Gastrocnemius medialis (tissue), 4 donors: ENCODE measurements around the gene B4GALT6.

Source experiments
- POLR2A ChIP-seq, 2 donors: fragments of 450-650 bp; IDR thresholded peaks; one replicate each; pipeline ENCODE4 v1.6.1; 2017; ENCODE audit warnings: antibody characterized with exemption in 2 of 2, mild to moderate bottlenecking in 2 of 2, moderate library complexity in 2 of 2
- TF ChIP-seq, protein P1 (sequence below), 5 experiments: fragments of 450-650 bp in 3 of 5; fragments of 200-600 bp in 2 of 5; sonication (generic) in 2 of 5; IDR thresholded peaks in 4 of 5; conservative IDR thresholded peaks in 1 of 5; 1 replicate in 4 of 5; 2 replicates in 1 of 5; pipeline ENCODE4 v1.5.1; 2016 to 2019; ENCODE audit warnings: antibody characterized with exemption in 5 of 5, mild to moderate bottlenecking in 3 of 5, moderate library complexity in 3 of 5

DNA sequence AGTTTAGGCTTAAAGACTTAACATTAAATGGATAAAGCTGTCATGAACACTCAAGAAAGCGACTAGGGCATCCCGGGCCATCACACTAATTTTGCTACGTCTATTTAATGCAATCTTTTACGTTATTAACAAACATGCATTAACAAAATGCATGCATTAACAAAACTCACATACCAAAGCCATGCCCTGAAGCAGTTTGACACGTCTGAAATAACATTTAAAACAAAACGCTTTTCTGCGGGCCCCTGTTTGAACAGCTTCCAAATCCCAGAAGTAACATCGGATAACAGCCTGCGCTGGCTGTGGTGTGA is 458 bp downstream of the B4GALT6 start:
- TF ChIP-seq POLR2A (IDR thresholded peaks at IDR 0.05): no peak
- TF ChIP-seq, protein P1, sequence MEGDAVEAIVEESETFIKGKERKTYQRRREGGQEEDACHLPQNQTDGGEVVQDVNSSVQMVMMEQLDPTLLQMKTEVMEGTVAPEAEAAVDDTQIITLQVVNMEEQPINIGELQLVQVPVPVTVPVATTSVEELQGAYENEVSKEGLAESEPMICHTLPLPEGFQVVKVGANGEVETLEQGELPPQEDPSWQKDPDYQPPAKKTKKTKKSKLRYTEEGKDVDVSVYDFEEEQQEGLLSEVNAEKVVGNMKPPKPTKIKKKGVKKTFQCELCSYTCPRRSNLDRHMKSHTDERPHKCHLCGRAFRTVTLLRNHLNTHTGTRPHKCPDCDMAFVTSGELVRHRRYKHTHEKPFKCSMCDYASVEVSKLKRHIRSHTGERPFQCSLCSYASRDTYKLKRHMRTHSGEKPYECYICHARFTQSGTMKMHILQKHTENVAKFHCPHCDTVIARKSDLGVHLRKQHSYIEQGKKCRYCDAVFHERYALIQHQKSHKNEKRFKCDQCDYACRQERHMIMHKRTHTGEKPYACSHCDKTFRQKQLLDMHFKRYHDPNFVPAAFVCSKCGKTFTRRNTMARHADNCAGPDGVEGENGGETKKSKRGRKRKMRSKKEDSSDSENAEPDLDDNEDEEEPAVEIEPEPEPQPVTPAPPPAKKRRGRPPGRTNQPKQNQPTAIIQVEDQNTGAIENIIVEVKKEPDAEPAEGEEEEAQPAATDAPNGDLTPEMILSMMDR (IDR thresholded peaks at IDR 0.05 in 4 of 5, conservative IDR thresholded peaks at IDR 0.05 in 1 of 5): no peak
